ENCODE data around the gene ZNF780B. TPM values are rescaled to one million over a fixed set of nuclear protein-coding genes. Genes with fewer than 3 reads are reported as not detected.

ZNF780B gene
- total and polyA plus RNA-seq, 8 donors: 4.4 to 14.9 (median 8.4) TPM

- no peak for TF ChIP-seq CTCF (IDR thresholded peaks at IDR 0.05)
- no peak overlapping the region for H3K4me3 ChIP-seq
- no peak for DNase-seq
- peaks cover 0 to 4% (median 4%) of the 10 kb centered on the region in 3 donors for H3K36me3 ChIP-seq
- H3K27ac ChIP-seq: no peak overlapping the region
- no peaks in the 10 kb centered on the region for H3K9me3 ChIP-seq
- no peak for FAIRE-seq
- no peak for ATAC-seq
- H3K4me1 ChIP-seq: no peaks in the 10 kb centered on the region
- H3K27me3 ChIP-seq: no peaks in the 10 kb centered on the region
- intact Hi-C loops (cut with DNase I): no loop called here
These were observed 68.9 kb downstream of the ZNF780B start for GRCh38 chr19:39987167-39987566.

GRCh38 chr19:39986643-39987042 lies 69.4 kb downstream of the ZNF780B start:
- Histone ChIP-seq H3K4me3 (no peak overlapping the region), H3K36me3 (peaks cover 0 to 6% (median 6%) of the 10 kb centered on the region in 3 donors), H3K27me3 (no peaks in the 10 kb centered on the region), H3K27ac (no peak overlapping the region), H3K4me1 (no peaks in the 10 kb centered on the region), H3K9me3 (no peaks in the 10 kb centered on the region)
- no peak for FAIRE-seq
- intact Hi-C loops (cut with DNase I): no loop called here
- DNase-seq: no peak
- TF ChIP-seq CTCF (IDR thresholded peaks at IDR 0.05): no peak
- no peak for ATAC-seq

- intact Hi-C loops (cut with DNase I): no loop called here
- DNase-seq (no peak), FAIRE-seq (no peak), ATAC-seq (no peak)
- H3K27ac ChIP-seq: no peak overlapping the region
- H3K4me3 ChIP-seq: no peak overlapping the region
- H3K36me3 ChIP-seq: peaks cover 0 to 34% (median 6%) of the 10 kb centered on the region in 3 donors
- no peaks in the 10 kb centered on the region for H3K9me3 ChIP-seq
- H3K4me1 ChIP-seq: no peaks in the 10 kb centered on the region
- no peak for TF ChIP-seq CTCF (IDR thresholded peaks at IDR 0.05)
- 97% methylated on average over 5 of the region's 5 CpGs for WGBS, 2 donors
- H3K27me3 ChIP-seq: no peaks in the 10 kb centered on the region
These were observed 72.2 kb downstream of the ZNF780B start for GRCh38 chr19:39983695-39984300.

GRCh38 chr19:39982883-39983282 lies 73.1 kb downstream of the ZNF780B start:
- intact Hi-C loops (cut with DNase I): no loop called here
- no peak for DNase-seq
- 93 to 96% methylated on average over 1 of the region's 1 CpG for WGBS, 2 donors

More at GRCh38 chr19:39982883-39983282, 73.1 kb downstream of the ZNF780B start:
- no peak overlapping the region for H3K27ac ChIP-seq
- peaks cover 0 to 34% (median 6%) of the 10 kb centered on the region in 3 donors for H3K36me3 ChIP-seq
- no peaks in the 10 kb centered on the region for H3K4me1 ChIP-seq
- no peaks in the 10 kb centered on the region for H3K27me3 ChIP-seq
- no peak for ATAC-seq
- H3K9me3 ChIP-seq: no peaks in the 10 kb centered on the region
- TF ChIP-seq CTCF (IDR thresholded peaks at IDR 0.05): no peak
- H3K4me3 ChIP-seq: no peak overlapping the region
- FAIRE-seq: peak; percentile 57

Other genes starting within 250 kb of the ZNF780B start
- 10 to 100 TPM in 1 of 6 donors, 1 to 10 TPM in 5; 6.2 to 14.1 (median 7.5) TPM for gene DYRK1B, start 222.1 kb downstream of the ZNF780B start, total RNA-seq
- gene DYRK1B, start 222.1 kb downstream of the ZNF780B start, polyA plus RNA-seq: 10 to 100 TPM; 12.8 to 20.6 TPM
- 100 to 1,000 TPM in 5 of 6 donors, 10 to 100 TPM in 1; 86.4 to 166 (median 109) TPM for gene FBL, start 209.9 kb downstream of the ZNF780B start, total RNA-seq
- gene FBL, start 209.9 kb downstream of the ZNF780B start, polyA plus RNA-seq: 100 to 1,000 TPM in 1 of 2 donors, 10 to 100 TPM in 1; 96.4 to 131 TPM
- 100 to 1,000 TPM in 1 of 6 donors, 10 to 100 TPM in 4, 1 to 10 TPM in 1; 9.2 to 118 (median 47.5) TPM for gene FCGBP, start 121.6 kb downstream of the ZNF780B start, total RNA-seq
- 1 to 10 TPM; 1.4 to 7.5 TPM for gene FCGBP, start 121.6 kb downstream of the ZNF780B start, polyA plus RNA-seq
- gene PSMC4, start 85.1 kb downstream of the ZNF780B start, total RNA-seq: 10 to 100 TPM; 14.4 to 38.0 (median 28.2) TPM
- 10 to 100 TPM; 40.4 to 45.2 TPM for gene PSMC4, start 85.1 kb downstream of the ZNF780B start, polyA plus RNA-seq
- 1 to 10 TPM; 1.9 to 5.9 (median 3.6) TPM for gene ZNF546, start 59.2 kb downstream of the ZNF780B start, total RNA-seq
- 1 to 10 TPM; 1.2 to 2.6 TPM for gene ZNF546, start 59.2 kb downstream of the ZNF780B start, polyA plus RNA-seq
- gene ZNF780A, start 34.7 kb upstream of the ZNF780B start, total RNA-seq: 10 to 100 TPM in 4 of 6 donors, 1 to 10 TPM in 2; 7.4 to 19.7 (median 11.4) TPM
- 10 to 100 TPM; 13.5 to 15.5 TPM for gene ZNF780A, start 34.7 kb upstream of the ZNF780B start, polyA plus RNA-seq
- 10 to 100 TPM in 1 of 6 donors, 1 to 10 TPM in 5; 5.9 to 13.7 (median 7.1) TPM for gene MAP3K10, start 135.2 kb upstream of the ZNF780B start, total RNA-seq
- gene MAP3K10, start 135.2 kb upstream of the ZNF780B start, polyA plus RNA-seq: 10 to 100 TPM; 12.4 to 32.8 TPM
- not detected for gene TTC9B, start 162.2 kb upstream of the ZNF780B start, total RNA-seq
- gene TTC9B, start 162.2 kb upstream of the ZNF780B start, polyA plus RNA-seq: under 1 TPM in 1 of 2 donors, not detected in 1; 0.05 TPM
- gene CCNP, start 170.5 kb upstream of the ZNF780B start, total RNA-seq: under 1 TPM in 1 of 6 donors, not detected in 5; 0.19 TPM
- gene CCNP, start 170.5 kb upstream of the ZNF780B start, polyA plus RNA-seq: under 1 TPM in 1 of 2 donors, not detected in 1; 0.21 TPM
- gene AKT2, start 229.1 kb upstream of the ZNF780B start, total RNA-seq: 10 to 100 TPM; 49.2 to 79.3 (median 54.5) TPM
- 10 to 100 TPM; 54.8 to 70.1 TPM for gene AKT2, start 229.1 kb upstream of the ZNF780B start, polyA plus RNA-seq

All from pancreas (tissue), 10 donors.